OCI-LY7 (cell line): ENCODE measurements around the gene PCDHA7. TPM values are rescaled to one million over a fixed set of nuclear protein-coding genes. Genes with fewer than 3 reads are reported as not detected.

Experiments used
- BruUV-seq: library from RNA; stranded (reverse); fragments of 400-500 nt; replicated peaks from 2 replicates; lab custom pipeline; 2021; lab: Mats Ljungman, UMichigan
- CTCF ChIA-PET: fragments of 300-600 bp; sonication (Branson Sonifier 250); formaldehyde crosslinking; loops from one replicate; lab custom pipeline; 2022; ENCODE audit warnings: antibody characterized with exemption; ENCODE audit not compliant: unreplicated experiment; lab: Charles Lee
- POLR2A ChIA-PET: fragments of 300-600 bp; sonication (Branson Sonifier 250); formaldehyde crosslinking; loops from one replicate; lab custom pipeline; 2022; ENCODE audit warnings: antibody characterized with exemption; lab: Charles Lee
- DNase-seq: peaks from one replicate; pipeline ENCODE4 v3.0.0-alpha.2; 2015; ENCODE audit warnings: low spot score
- H2AFZ ChIP-seq: fragments of 200-600 bp; sonication (generic), shearing (Covaris generic); 2 replicates; pipeline ENCODE4 v1.6.1; 2014; ENCODE audit warnings: mild to moderate bottlenecking, antibody characterized with exemption, low read length, moderate library complexity
- H3K27ac ChIP-seq: fragments of 200-600 bp; sonication (generic); 2 replicates; pipeline ENCODE4 v1.5.1; 2014; ENCODE audit warnings: mixed run types, low read depth, mild to moderate bottlenecking, moderate library complexity, low read length, inconsistent platforms; ENCODE audit not compliant: poor library complexity, severe bottlenecking
- H3K36me3 ChIP-seq: fragments of 200-600 bp; sonication (generic); 2 replicates; pipeline ENCODE4 v1.6.1; 2014; ENCODE audit warnings: mild to moderate bottlenecking, antibody characterized with exemption, low read length, moderate library complexity, mixed read lengths; ENCODE audit not compliant: insufficient read depth
- H3K4me1 ChIP-seq: fragments of 200-600 bp; sonication (generic); 2 replicates; pipeline ENCODE4 v1.5.1; 2014; ENCODE audit warnings: mild to moderate bottlenecking, low read length; ENCODE audit not compliant: insufficient read depth, poor library complexity, severe bottlenecking
- H3K4me2 ChIP-seq: fragments of 200-600 bp; sonication (generic); 2 replicates; pipeline ENCODE4 v1.6.1; 2014; ENCODE audit warnings: mild to moderate bottlenecking, low read length
- H3K4me3 ChIP-seq: fragments of 200-600 bp; sonication (generic); 2 replicates; pipeline ENCODE4 v1.5.1; 2014; ENCODE audit warnings: mild to moderate bottlenecking, low read depth, low read length; ENCODE audit not compliant: poor library complexity, severe bottlenecking
- H3K79me2 ChIP-seq: fragments of 200-600 bp; sonication (generic); 2 replicates; pipeline ENCODE4 v1.6.1; 2016; ENCODE audit warnings: low read depth, mild to moderate bottlenecking, low read length, moderate library complexity, mixed read lengths; ENCODE audit not compliant: insufficient read depth
- H3K9me2 ChIP-seq: fragments of 200-600 bp; sonication (generic); 2 replicates; pipeline ENCODE4 v1.6.1; 2016; ENCODE audit warnings: mild to moderate bottlenecking, low read length, mixed read lengths; ENCODE audit not compliant: insufficient read depth
- H3K9me3 ChIP-seq: fragments of 200-600 bp; sonication (generic); 2 replicates; pipeline ENCODE4 v1.6.1; 2014; ENCODE audit warnings: mild to moderate bottlenecking, mixed run types, low read length, mixed read lengths
- H4K20me1 ChIP-seq: fragments of 200-600 bp; sonication (generic); 2 replicates; pipeline ENCODE4 v1.6.1; 2014; ENCODE audit warnings: mild to moderate bottlenecking, antibody characterized with exemption, low read length, moderate library complexity, mixed read lengths; ENCODE audit not compliant: insufficient read depth
- CTCF ChIP-seq: fragments of 200-600 bp; sonication (generic); conservative IDR thresholded peaks from 2 replicates; pipeline ENCODE4 v1.5.1; 2014; ENCODE audit warnings: mild to moderate bottlenecking, antibody characterized with exemption, low read length, moderate library complexity, mixed read lengths
- EZH2phosphoT487 ChIP-seq: fragments of 200-600 bp; sonication (generic); IDR thresholded peaks from 2 replicates; pipeline ENCODE4 v1.6.1; 2018; ENCODE audit warnings: low read depth, borderline replicate concordance, mild to moderate bottlenecking, mixed run types, antibody characterized with exemption, low read length, moderate library complexity, mixed read lengths
- intact Hi-C: fragments of 100-400 bp; cut with micrococcal nuclease; formaldehyde crosslinking; loops from one replicate; pipeline ENCODE4 v1.10.0; 2022; ENCODE audit not compliant: unreplicated experiment
- total RNA-seq, 2 experiments: library from RNA; depleted of rRNA in 1 of 2; stranded (reverse); fragments of >200 nt in 1 of 2; shearing (Covaris generic) in 1 of 2; gene quantifications; 2 replicates each; pipeline ENCODE4 v1.2.3, GENCODE V29; 2014 to 2022

PCDHA7 gene
- total RNA-seq, 2 experiments from 2014 or later = not detected

GRCh38 chr5:140808889-140809291 is 25.2 kb upstream of the PCDHA7 start:
- no peaks in the 10 kb centered on the region for H3K79me2 ChIP-seq
- H3K9me2 ChIP-seq = no peaks in the 10 kb centered on the region
- no peaks in the 10 kb centered on the region for H3K9me3 ChIP-seq
- no peak overlapping the region for H3K4me2 ChIP-seq
- H3K4me1 ChIP-seq = no peaks in the 10 kb centered on the region
- intact Hi-C loops = no loop called here
- no peak overlapping the region for H3K4me3 ChIP-seq
- ChIA-PET POLR2A (no interaction called here), CTCF (no interaction called here)
- H4K20me1 ChIP-seq = no peaks in the 10 kb centered on the region
- H2AFZ ChIP-seq = no peak overlapping the region
- TF ChIP-seq CTCF (no peak), EZH2phosphoT487 (no peak)
- H3K36me3 ChIP-seq = no peaks in the 10 kb centered on the region
- BruUV-seq = no TSS peak
- DNase-seq = no peak
- H3K27ac ChIP-seq = no peak overlapping the region

- H3K9me2 ChIP-seq = no peaks in the 10 kb centered on the region
- ChIA-PET POLR2A (no interaction called here), CTCF (no interaction called here)
- no peaks in the 10 kb centered on the region for H3K36me3 ChIP-seq
- no peak within 1 kb of the TSS for H3K4me2 ChIP-seq
- peak; percentile 52 for DNase-seq
- TF ChIP-seq EZH2phosphoT487 (no peak), CTCF (peak; percentile 93)
- BruUV-seq = no TSS peak
- H3K27ac ChIP-seq = no peak within 1 kb of the TSS
- H3K9me3 ChIP-seq = no peaks in the 10 kb centered on the region
- no peaks in the 10 kb centered on the region for H3K4me1 ChIP-seq
- intact Hi-C loops = no loop called here
- H3K79me2 ChIP-seq = no peaks in the 10 kb centered on the region
- H3K4me3 ChIP-seq = no peak within 1 kb of the TSS
- H4K20me1 ChIP-seq = no peaks in the 10 kb centered on the region
- H2AFZ ChIP-seq = no peak within 1 kb of the TSS
These were observed 12.4 kb upstream of the PCDHA7 start, which contains the start of gene PCDHA5 for GRCh38 chr5:140821375-140822280. PCDHA5 (plus strand) TSS chr5:140821613.

- no peak overlapping the region for H3K4me2 ChIP-seq
- POLR2A ChIA-PET = no interaction called here
- intact Hi-C loops = no loop called here
These were observed 11.8 kb upstream of the PCDHA7 start for GRCh38 chr5:140822281-140822629.

More at GRCh38 chr5:140822281-140822629, 11.8 kb upstream of the PCDHA7 start:
- Histone ChIP-seq H3K4me3 (no peak overlapping the region), H3K79me2 (no peaks in the 10 kb centered on the region), H2AFZ (no peak overlapping the region), H3K27ac (no peak overlapping the region), H3K9me3 (no peaks in the 10 kb centered on the region), H3K9me2 (no peaks in the 10 kb centered on the region), H3K4me1 (no peaks in the 10 kb centered on the region), H3K36me3 (no peaks in the 10 kb centered on the region), H4K20me1 (no peaks in the 10 kb centered on the region)
- no TSS peak for BruUV-seq
- CTCF ChIA-PET = no interaction called here
- TF ChIP-seq EZH2phosphoT487 = no peak
- TF ChIP-seq CTCF = peak; percentile 55
- DNase-seq = no peak
